VCaP (cell line): ENCODE measurements around the gene MBD2.

ENCODE experiments used
- H3K27ac ChIP-seq: fragments of 450-650 bp; 2 replicates; pipeline ENCODE4 v1.5.1; 2017
- TF ChIP-seq, protein P1 (sequence below): fragments of 450-650 bp; conservative IDR thresholded peaks from 2 replicates; pipeline ENCODE4 v1.5.1; 2017; ENCODE audit warnings: mild to moderate bottlenecking, moderate library complexity

MBD2 gene

DNA sequence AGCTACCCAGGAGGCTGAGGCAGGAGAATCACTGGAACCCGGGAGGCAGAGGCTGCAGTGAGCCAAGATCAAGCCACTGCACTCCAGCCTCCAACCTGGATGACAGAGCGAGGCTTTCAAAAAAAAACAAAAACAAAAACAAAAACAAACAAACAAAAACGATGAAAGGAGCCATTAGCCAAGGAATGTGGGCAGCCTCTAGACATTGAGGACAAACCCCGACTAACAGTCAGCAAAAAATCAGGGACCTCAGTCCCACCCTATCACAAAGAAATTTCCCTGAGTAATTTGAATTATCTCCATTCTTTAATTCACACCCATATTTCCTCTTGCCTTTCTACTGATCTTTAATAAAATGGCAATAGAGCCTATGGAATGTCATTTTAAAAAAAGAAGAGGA, 75.8 kb downstream of the MBD2 start:
- H3K27ac ChIP-seq, result no peak overlapping the region
- TF ChIP-seq, protein P1, sequence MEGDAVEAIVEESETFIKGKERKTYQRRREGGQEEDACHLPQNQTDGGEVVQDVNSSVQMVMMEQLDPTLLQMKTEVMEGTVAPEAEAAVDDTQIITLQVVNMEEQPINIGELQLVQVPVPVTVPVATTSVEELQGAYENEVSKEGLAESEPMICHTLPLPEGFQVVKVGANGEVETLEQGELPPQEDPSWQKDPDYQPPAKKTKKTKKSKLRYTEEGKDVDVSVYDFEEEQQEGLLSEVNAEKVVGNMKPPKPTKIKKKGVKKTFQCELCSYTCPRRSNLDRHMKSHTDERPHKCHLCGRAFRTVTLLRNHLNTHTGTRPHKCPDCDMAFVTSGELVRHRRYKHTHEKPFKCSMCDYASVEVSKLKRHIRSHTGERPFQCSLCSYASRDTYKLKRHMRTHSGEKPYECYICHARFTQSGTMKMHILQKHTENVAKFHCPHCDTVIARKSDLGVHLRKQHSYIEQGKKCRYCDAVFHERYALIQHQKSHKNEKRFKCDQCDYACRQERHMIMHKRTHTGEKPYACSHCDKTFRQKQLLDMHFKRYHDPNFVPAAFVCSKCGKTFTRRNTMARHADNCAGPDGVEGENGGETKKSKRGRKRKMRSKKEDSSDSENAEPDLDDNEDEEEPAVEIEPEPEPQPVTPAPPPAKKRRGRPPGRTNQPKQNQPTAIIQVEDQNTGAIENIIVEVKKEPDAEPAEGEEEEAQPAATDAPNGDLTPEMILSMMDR, result no peak

DNA sequence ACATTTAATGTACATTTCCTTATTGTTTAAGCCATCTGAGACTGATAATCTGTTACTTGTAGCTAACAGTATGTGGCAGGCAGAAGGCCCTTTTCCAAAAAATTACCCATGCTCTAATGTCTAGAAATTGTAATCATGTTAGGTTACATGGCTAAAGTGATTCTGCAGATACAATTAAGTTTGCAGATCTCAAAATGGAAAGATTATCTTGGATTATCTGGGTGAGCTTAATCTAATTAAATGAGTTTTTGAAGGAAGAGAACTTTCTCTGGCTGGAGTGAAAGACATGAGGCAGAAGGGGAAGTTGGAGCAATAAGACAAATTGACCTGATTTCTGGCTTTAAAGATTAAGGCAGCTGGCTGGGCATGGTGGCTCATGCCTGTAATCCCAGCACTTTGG, 76.3 kb downstream of the MBD2 start:
- TF ChIP-seq, protein P1, result no peak
- no peak overlapping the region for H3K27ac ChIP-seq

DNA sequence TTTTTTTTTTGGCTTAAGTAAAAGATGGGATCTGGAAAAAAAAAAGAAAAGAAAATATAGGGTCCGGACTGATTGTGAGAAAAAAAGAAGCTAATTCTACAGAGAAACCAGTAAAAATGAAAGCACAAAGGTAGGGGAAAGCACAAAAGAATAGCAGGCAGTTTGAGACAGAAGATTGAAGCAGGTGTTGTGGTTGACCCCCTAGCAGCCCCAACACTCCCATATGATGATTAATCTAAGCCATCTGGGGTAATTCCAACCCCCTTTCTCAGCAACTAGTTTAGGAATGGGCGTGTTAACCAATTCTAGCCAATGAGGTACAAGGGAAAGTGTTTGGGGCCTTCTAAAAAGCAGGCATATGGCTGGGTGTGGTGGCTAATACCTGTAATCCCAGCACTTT, 77.0 kb downstream of the MBD2 start:
- no peak overlapping the region for H3K27ac ChIP-seq
- TF ChIP-seq, protein P1, result no peak

DNA sequence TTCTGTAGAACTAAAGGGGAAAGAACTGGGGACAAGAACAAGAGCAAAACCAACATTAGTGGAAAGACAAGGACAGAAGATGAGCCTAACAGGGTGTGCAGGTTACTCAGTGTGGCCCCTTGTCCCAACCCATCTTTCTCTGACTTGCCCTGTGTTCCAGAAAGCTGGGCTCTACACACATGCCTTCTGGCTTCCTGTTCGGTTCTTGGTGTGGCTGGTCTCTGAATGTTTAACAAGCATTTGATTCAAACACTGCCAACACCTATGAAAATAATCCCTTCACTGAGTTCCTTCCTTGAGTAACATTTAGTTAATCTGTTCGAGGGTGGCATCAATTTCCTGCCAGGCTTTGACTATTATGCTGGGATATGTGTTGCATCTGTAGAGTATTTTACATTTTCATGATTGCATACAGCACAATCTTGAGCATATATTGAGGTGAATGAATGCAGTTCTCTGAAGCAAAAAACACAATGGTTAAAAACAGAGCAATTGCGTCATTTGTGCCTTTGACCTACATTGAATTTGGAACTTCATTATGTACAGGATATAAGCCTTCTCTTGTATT, 83.3 kb downstream of the MBD2 start:
- no peak overlapping the region for H3K27ac ChIP-seq
- TF ChIP-seq, protein P1, result no peak

DNA sequence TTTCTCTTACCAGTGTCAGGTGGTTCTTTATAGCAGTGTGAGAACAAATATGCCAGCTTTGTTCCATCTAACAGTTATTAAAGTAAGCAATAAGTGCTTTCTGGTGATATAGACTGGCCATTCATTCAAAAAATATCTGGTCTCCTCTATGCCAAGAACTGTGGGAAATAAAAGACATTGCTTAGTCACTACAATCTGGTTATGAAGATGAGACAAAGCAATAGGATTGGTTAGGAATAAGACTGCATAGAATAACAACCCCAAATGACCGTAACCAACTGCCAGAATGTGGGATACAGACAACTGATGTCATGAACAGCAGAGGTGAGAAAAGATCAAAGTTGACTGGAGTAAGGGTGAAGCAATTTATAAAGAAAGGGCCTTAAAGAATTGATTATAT, 83.8 kb downstream of the MBD2 start:
- TF ChIP-seq, protein P1, result no peak
- no peak overlapping the region for H3K27ac ChIP-seq

DNA sequence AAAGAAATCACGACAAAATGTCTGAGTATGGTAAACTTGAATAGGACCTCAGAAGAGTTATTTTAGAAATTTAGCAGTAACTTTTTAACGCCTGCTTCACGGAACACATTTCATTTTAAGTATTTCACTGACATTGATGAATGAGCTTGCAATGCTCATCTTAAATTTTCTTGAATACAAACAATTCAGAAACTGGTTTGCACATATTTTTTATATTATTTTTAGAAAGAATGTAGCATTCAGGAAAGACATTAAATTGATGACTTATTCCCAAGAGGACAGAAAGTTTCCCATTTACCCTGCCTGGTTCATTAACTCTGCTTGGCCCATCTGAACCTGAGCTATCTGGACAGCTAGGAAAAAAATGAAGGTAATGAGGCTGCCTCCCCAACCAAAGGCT, 89.3 kb downstream of the MBD2 start:
- H3K27ac ChIP-seq, result no peak overlapping the region
- TF ChIP-seq, protein P1, result no peak

DNA sequence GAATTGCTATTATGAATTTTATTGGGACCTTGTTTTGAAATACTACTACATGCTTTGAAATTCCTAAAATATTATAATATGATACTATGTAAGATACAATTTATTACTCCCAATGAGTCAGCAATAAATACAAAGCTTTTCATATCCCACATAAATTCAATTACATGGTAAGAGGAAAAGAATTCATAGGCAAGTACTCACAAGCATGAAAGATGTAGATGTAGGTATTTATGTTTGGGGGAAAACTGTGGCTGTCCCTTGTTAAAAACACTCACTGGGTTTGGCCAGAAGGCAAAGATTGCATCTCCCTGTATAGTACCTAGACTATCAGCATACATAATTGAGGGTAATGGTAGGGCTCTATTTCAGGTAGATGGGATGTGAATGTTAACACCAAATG, 90.4 kb downstream of the MBD2 start:
- TF ChIP-seq, protein P1, result no peak
- no peak overlapping the region for H3K27ac ChIP-seq
